Hematopoietic multipotent progenitor cell (in vitro differentiated cells): ENCODE measurements around the gene NID1. TPM values are rescaled to one million over a fixed set of nuclear protein-coding genes. Genes with fewer than 3 reads are reported as not detected.

Experiments used
- DNase-seq, 3 donors: peaks; one replicate each; pipeline ENCODE4 v3.0.0-alpha.2; 2011 to 2015; ENCODE audit warnings: low read depth in 2 of 3, low spot score in 2 of 3
- total RNA-seq: library from RNA; depleted of rRNA; stranded (reverse); fragments of >200 nt; gene quantifications from one replicate; pipeline ENCODE4 v1.2.3, GENCODE V29; 2012

The NID1 gene
- total RNA-seq, 1 donor = 0.27 TPM

- DNase-seq = peak; percentile 21 to 88 (median 84)
Measured at GRCh38 chr1:236066828-236067386, 2.0 kb upstream of the NID1 start.

- no peak for DNase-seq
Measured at GRCh38 chr1:236066054-236066453, 1.2 kb upstream of the NID1 start.

GRCh38 chr1:236065509-236066005 is 667 bp upstream of the NID1 start:
- no peak for DNase-seq

GRCh38 chr1:236063919-236064673 is 794 bp downstream of the NID1 start:
- DNase-seq = no peak

- DNase-seq = no peak
Measured at GRCh38 chr1:236063551-236063918, 1.4 kb downstream of the NID1 start.

- no peak for DNase-seq
Measured at GRCh38 chr1:236060286-236060685, 4.6 kb downstream of the NID1 start.

GRCh38 chr1:236059011-236059410 is 5.9 kb downstream of the NID1 start:
- no peak for DNase-seq

- no peak for DNase-seq
Measured at GRCh38 chr1:236058141-236058934, 6.6 kb downstream of the NID1 start.

- no peak for DNase-seq
Measured at GRCh38 chr1:236057546-236057945, 7.3 kb downstream of the NID1 start.

- DNase-seq = no peak
Measured at GRCh38 chr1:236052232-236052993, 12.5 kb downstream of the NID1 start.

- no peak for DNase-seq
Measured at GRCh38 chr1:236051242-236051791, 13.6 kb downstream of the NID1 start.

- DNase-seq = no peak
Measured at GRCh38 chr1:236045771-236046170, 19.1 kb downstream of the NID1 start.

- no peak for DNase-seq
Measured at GRCh38 chr1:236044341-236044740, 20.5 kb downstream of the NID1 start.

GRCh38 chr1:236041631-236042618 is 23.0 kb downstream of the NID1 start:
- DNase-seq = no peak

- DNase-seq = no peak
Measured at GRCh38 chr1:236039740-236040685, 24.9 kb downstream of the NID1 start.

GRCh38 chr1:236038034-236038433 is 26.9 kb downstream of the NID1 start:
- DNase-seq = no peak

GRCh38 chr1:236035681-236036101 is 29.2 kb downstream of the NID1 start:
- no peak for DNase-seq

- DNase-seq = no peak
Measured at GRCh38 chr1:236033336-236033735, 31.6 kb downstream of the NID1 start.
